Esophagus muscularis mucosa (tissue), 4 donors: Measurements from ENCODE around the gene UBE2D1. TPM values are rescaled to one million over a fixed set of nuclear protein-coding genes. Genes with fewer than 3 reads are reported as not detected.

Source experiments
- DNase-seq: peaks from one replicate; pipeline ENCODE4 v3.0.0-alpha.2; 2017; ENCODE audit errors: extremely low spot score
- H3K27ac ChIP-seq, 4 donors: fragments of 200-600 bp; sonication (generic); replicated peaks in 1 of 4; 1 replicate in 3 of 4; 2 replicates in 1 of 4; pipeline ENCODE4 v1.5.1; 2016 to 2019; ENCODE audit warnings: mild to moderate bottlenecking in 1 of 4
- H3K27me3 ChIP-seq, 4 donors: fragments of 200-600 bp; sonication (generic); one replicate each; pipeline versions ENCODE4 v1.5.1 to v1.6.0; 2016 to 2019
- H3K36me3 ChIP-seq, 4 donors: fragments of 200-600 bp; sonication (generic); one replicate each; pipeline ENCODE4 v1.5.1; 2016 to 2019
- H3K4me1 ChIP-seq, 4 donors: fragments of 200-600 bp; sonication (generic); one replicate each; pipeline ENCODE4 v1.5.1; 2016 to 2019
- H3K4me3 ChIP-seq, 4 donors: fragments of 200-600 bp; sonication (generic); 1 replicate in 2 of 4; 2 replicates in 2 of 4; pipeline ENCODE4 v1.5.1; 2016 to 2019; ENCODE audit warnings: mild to moderate bottlenecking in 4 of 4, moderate library complexity in 1 of 4
- H3K9me3 ChIP-seq, 4 donors: fragments of 200-600 bp; sonication (generic); 1 replicate in 3 of 4; 2 replicates in 1 of 4; pipeline ENCODE4 v1.5.1; 2016 to 2019
- CTCF ChIP-seq, 3 experiments: fragments of 200-600 bp in 2 of 3; fragments of 450-650 bp in 1 of 3; sonication (generic) in 2 of 3; IDR thresholded peaks; one replicate each; pipeline ENCODE4 v1.5.1; 2017 to 2019; ENCODE audit warnings: antibody characterized with exemption in 3 of 3, mild to moderate bottlenecking in 2 of 3, moderate library complexity in 1 of 3
- EP300 ChIP-seq: sonication (generic); formaldehyde crosslinking; IDR thresholded peaks from one replicate; pipeline ENCODE4 v1.6.1; 2017; ENCODE audit warnings: antibody characterized with exemption
- POLR2A ChIP-seq: fragments of 450-650 bp; IDR thresholded peaks from one replicate; pipeline ENCODE4 v1.6.1; 2017; ENCODE audit warnings: antibody characterized with exemption, moderate library complexity, mild to moderate bottlenecking, low read depth
- POLR2AphosphoS5 ChIP-seq, 2 donors: sonication (generic); formaldehyde crosslinking; IDR thresholded peaks; one replicate each; pipeline ENCODE4 v1.6.1; 2017; ENCODE audit warnings: antibody characterized with exemption in 2 of 2
- WGBS: methylation state at CpG from one replicate; pipeline ENCODE4 v1.1.5; 2018; 5-methylcytosine and 5-hydroxymethylcytosine counted together
- intact Hi-C: fragments of 100-400 bp; cut with DNase I; formaldehyde crosslinking; loops from one replicate; pipeline ENCODE4 v1.15.1; 2023
- total RNA-seq, 4 donors: library from RNA; depleted of rRNA; stranded (reverse); fragments of >200 nt; gene quantifications; one replicate each; pipeline versions ENCODE4 v1.1.0 to v1.2.1, GENCODE V29; 2016

UBE2D1 gene
- total RNA-seq, 4 donors from 2014 or later = 11.5 to 17.4 (median 15.3) TPM

- no peak for TF ChIP-seq CTCF (IDR thresholded peaks at IDR 0.05)
- no peak for TF ChIP-seq POLR2A
- no peak for TF ChIP-seq EP300
- no peak for TF ChIP-seq POLR2AphosphoS5 (IDR thresholded peaks at IDR 0.05)
- Histone ChIP-seq H3K27me3 (no peaks in the 10 kb centered on the region), H3K36me3 (no peaks in the 10 kb centered on the region), H3K27ac (no peak overlapping the region), H3K9me3 (no peaks in the 10 kb centered on the region), H3K4me1 (peaks cover 0 to 19% (median 10%) of the 10 kb centered on the region in 4 donors), H3K4me3 (no peak overlapping the region)
- DNase-seq = no peak
- 86% methylated on average over 1 of the region's 1 CpG for WGBS
- intact Hi-C loops = no loop called here
Observed at GRCh38 chr10:58341947-58342346, 7.1 kb downstream of the UBE2D1 start.

- intact Hi-C loops = no loop called here
- no peaks in the 10 kb centered on the region for H3K9me3 ChIP-seq
- H3K4me1 ChIP-seq = peaks cover under 1 to 12% (median 8%) of the 10 kb centered on the region in 4 donors
- no peak overlapping the region for H3K27ac ChIP-seq
- H3K4me3 ChIP-seq = no peak overlapping the region
- WGBS = 33% methylated on average over 1 of the region's 1 CpG
- no peak for DNase-seq
- no peaks in the 10 kb centered on the region for H3K36me3 ChIP-seq
- H3K27me3 ChIP-seq = no peaks in the 10 kb centered on the region
- TF ChIP-seq POLR2A = no peak
- TF ChIP-seq CTCF (IDR thresholded peaks at IDR 0.05) = no peak
- TF ChIP-seq POLR2AphosphoS5 (IDR thresholded peaks at IDR 0.05) = no peak
- no peak for TF ChIP-seq EP300
Observed at GRCh38 chr10:58347967-58348366, 13.2 kb downstream of the UBE2D1 start.

- Histone ChIP-seq H3K27me3 (no peaks in the 10 kb centered on the region), H3K27ac (no peak overlapping the region), H3K36me3 (no peaks in the 10 kb centered on the region), H3K4me1 (peaks cover 6 to 17% (median 13%) of the 10 kb centered on the region in 4 donors), H3K9me3 (no peaks in the 10 kb centered on the region), H3K4me3 (no peak overlapping the region)
- DNase-seq = no peak
- WGBS = 86% methylated on average over 2 of the region's 2 CpGs
- no peak for TF ChIP-seq POLR2AphosphoS5 (IDR thresholded peaks at IDR 0.05)
- TF ChIP-seq CTCF (IDR thresholded peaks at IDR 0.05) = no peak
- no peak for TF ChIP-seq POLR2A
- TF ChIP-seq EP300 = no peak
- intact Hi-C loops = no loop called here
Observed at GRCh38 chr10:58348571-58349033, 13.8 kb downstream of the UBE2D1 start.

GRCh38 chr10:58350023-58350422 is 15.2 kb downstream of the UBE2D1 start:
- WGBS = 89% methylated on average over 2 of the region's 2 CpGs
- no peak overlapping the region for H3K27ac ChIP-seq

More at GRCh38 chr10:58350023-58350422, 15.2 kb downstream of the UBE2D1 start:
- no peak for TF ChIP-seq CTCF (IDR thresholded peaks at IDR 0.05)
- TF ChIP-seq POLR2AphosphoS5 (IDR thresholded peaks at IDR 0.05) = no peak
- TF ChIP-seq POLR2A = no peak
- TF ChIP-seq EP300 = no peak
- H3K4me1 ChIP-seq = peaks cover 7 to 17% (median 15%) of the 10 kb centered on the region in 4 donors
- no peaks in the 10 kb centered on the region for H3K9me3 ChIP-seq
- intact Hi-C loops = no loop called here
- no peak for DNase-seq
- H3K36me3 ChIP-seq = no peaks in the 10 kb centered on the region
- H3K27me3 ChIP-seq = no peaks in the 10 kb centered on the region
- no peak overlapping the region for H3K4me3 ChIP-seq
